RCC 7860 (cell line): ENCODE results near the gene TANGO2.
A peak's percentile ranks its signal among the peaks of the same experiment; 100 is the strongest.

Source experiments
- DNase-seq: peaks from one replicate; pipeline ENCODE4 v3.0.0-alpha.2; 2015; ENCODE audit warnings: low spot score
- FAIRE-seq: peaks from 2 replicates; lab custom pipeline; 2012; peaks lifted over from hg19 to GRCh38; lab: Jason Lieb, UNC

The TANGO2 gene

DNA sequence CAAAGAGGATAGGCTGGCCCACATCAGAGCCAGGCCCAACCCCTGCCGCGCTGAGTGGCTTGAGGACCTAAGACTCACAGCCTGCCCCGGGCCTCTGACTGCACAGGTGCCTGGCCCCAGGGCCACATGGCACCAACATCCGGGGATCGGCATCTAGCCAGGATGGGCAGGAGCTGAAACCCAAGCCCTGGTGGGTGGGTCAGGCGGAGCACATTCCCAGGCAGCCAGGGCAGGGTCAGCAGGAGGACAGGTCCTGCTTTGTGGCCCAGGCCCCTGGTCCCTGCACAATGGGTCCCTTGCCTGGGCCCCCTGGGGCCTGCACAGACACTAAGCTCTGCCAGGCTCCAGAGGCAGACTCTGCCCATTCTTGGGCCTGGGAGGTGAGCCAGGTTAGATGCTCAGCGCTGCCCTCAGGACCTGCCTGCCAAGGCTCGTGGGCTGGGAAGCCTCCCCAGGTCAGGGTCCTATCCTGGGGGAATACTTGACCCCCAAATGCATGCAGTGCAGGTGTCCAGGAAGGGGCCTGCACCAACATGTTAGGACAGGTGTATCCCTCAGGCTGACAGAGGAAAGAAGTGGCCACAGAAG lies 37.8 kb upstream of the TANGO2 start:
- no peak for FAIRE-seq
- no peak for DNase-seq

DNA sequence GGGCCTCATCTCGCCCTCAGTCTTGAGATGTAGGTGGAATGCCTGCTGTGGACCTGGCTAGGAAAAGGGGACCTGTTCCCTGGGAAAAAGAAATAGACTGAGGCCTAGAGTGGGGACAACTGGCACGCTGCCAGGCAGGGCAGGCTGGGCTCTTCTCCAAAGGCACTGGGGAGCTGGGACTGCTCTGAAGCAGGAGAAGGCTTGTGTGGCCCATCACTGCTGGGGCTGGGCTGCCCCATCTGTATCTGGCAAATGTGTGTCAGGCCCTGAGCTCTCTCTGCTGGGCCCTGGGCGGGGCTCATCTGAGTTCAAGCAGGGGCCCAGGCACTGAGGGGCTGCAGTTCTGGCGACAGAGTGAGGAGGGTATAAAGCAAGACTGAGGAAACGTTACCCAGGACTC lies 37.2 kb upstream of the TANGO2 start:
- no peak for FAIRE-seq
- DNase-seq, result no peak

DNA sequence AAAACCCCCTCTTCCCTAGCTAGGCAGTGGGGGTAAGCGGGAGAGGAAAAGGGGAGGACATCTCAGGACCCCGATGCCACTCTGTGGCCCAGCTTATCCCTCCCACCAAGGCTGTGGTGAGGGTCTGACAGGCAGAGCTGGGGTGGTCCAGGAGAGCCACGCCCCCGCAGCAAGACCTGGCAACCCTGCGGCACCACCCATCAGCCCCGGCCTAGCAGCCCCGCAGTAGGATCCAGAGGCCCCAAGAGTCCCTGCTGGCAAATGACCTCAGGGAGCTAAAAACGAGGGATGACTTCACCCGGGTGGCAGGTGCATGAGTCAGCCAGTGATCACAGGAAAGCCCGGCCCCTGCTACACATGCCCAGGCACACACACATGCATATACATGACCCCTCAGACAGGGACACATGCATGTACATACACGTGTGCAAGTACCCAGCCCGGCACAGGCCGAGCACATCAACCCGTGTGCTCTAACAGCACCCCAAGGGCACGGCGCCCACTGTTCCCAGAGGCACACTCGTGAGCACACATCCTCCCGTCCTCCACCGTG lies 36.6 kb upstream of the TANGO2 start:
- FAIRE-seq (no peak), DNase-seq (peak; percentile 65)

DNA sequence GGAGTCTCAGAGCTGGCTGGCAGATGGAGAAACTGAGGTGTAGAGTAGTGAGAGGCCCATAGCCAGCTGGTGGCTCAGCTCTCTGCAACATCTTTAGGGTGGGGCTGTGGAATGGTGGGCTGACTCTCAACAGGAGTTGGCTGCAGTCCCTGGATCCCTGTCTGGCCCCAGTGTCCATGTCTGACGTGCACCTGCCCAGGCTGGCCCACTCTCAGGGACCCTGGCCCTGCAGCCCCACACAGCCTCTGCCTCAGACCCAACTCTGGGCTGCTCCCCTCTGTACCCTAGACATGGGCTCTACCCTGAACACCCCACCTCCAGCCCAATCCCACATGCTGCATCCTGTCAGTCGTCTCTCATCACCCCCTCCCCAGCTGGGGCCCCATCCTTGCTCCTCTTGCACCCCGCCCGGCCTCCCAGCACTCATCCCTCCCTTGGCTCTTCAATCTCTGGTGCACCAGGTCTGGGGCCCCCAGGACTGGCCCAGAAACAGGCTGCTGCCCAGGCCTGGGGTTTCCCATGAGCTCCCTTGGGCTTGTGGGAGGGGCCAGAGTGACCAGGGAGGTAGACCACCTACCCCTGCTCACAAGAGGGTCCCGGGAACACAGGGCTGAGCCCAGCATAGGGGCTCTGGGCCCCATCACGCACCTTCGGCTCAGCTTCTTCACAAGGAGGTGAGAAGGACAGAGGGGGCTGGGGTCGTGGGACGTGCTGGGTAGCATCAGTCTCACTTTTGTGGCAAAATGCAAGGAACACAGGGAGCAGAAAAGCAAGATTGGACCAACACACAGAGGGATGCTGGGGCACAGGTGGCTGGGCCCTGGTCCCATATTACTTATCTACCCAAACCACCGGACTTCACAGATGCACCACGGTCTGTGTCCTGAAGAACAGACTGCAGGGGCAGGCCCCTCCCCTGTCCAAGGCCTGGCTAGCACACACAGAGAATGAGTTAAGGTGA lies 35.8 kb upstream of the TANGO2 start:
- DNase-seq, result no peak
- no peak for FAIRE-seq

DNA sequence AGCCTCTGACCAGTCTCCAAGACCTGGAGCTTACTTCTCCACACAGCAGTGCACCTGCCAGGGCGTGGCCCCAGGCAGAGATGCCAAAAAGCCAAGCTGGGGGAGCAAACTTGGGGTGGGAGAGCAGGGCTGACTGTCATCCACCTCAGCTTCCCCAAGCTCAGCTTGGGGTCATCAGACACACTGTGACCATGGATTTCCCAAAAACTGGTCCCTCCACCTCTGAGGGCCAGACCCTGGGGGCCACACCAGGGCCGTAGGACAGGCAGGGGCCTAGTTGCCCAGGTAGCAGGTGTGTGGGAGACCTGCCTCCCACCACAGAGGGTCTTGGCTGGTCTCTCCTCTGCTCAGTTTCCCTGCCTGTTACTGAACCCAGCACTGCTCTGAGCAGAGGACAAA lies 34.9 kb upstream of the TANGO2 start:
- FAIRE-seq (no peak), DNase-seq (no peak)

DNA sequence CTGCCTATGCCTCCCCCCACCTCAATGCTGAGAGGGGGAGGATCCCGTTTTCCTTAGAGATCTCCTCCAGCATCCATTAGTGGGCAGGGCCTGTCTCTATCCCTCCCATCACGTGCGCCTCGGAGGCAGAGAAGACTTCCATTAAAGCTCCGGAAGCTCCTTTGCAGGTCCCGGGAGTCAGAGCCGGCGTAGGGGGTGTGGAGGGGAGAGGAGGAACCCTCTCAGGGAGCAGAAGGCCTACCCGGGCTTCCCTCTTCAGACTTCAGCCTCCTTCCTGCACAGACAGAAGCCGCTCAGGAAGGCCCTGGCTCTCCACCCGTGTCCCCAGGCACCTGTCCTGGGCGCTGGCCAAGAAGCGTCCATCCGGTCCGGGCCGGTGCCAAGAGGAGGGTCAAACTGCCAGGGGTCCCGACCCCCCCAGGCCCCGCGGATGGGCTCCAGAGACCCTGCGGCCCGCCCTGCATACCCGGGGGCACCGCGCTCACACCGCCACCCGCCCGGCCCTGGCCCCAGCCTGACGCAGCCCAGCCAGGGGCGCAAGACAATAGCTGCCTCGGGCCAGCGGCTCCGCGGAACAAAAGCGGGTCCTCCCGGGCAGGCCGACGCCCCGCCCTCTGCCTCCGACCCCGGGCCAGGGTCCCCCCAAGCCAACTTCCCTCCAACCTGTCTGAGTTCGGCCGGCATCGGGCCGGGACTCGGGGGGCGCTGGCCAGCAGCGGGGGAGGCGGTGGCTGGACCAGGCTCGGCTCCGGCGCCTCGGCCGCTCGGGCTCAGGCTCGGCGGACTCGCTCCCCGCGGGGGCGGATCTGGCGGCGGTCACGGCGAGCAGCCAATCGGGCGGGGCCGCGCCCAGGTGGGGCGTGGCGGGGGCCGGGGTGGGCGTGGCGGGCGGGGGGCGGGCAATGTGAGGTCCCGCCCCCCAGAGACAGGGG lies 34.2 kb upstream of the TANGO2 start:
- no peak for FAIRE-seq
- no peak for DNase-seq

DNA sequence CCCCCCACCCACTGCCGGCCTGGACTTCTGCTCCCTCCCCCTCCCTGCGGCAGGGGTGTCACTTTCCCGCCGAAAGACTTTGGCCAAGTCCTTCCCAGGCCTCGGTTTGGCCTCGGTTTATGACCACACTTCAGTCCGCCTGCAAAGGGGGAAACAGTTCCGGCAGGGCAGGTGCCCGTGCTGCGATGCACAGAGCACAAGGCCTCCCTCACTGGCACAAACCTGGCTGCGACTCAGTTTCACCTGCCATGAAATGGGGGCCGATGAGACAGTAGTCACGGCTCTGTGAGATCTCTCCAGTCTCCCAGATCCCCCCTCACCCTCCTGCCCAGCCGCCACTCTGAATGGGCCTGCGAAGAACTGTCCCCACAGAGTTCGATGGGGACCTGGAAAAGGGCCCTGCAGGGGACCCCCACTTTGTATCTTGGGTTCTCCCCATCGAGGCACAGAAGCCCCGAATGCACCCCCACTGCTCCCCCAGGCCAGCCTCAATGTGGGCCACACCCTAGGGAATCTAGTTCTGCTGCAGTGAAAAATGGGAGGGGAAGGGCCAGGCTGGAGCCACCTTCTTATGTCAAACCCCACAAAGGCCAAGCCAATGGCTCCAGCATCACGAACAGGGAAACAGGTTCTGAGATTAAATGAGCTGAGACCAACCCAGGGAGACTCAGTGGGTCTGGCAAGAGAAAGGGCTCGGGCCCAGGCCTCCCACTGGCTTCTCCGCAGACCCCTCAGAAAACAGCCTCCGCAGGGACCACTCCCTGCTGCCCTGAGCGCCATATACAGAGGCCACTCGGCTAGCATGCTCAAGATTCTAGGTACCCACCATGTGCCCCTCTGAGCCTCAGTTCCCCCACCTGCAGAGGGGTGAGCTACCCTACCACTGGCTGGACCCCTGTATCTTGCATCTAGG lies 33.3 kb upstream of the TANGO2 start:
- FAIRE-seq (no peak), DNase-seq (no peak)

DNA sequence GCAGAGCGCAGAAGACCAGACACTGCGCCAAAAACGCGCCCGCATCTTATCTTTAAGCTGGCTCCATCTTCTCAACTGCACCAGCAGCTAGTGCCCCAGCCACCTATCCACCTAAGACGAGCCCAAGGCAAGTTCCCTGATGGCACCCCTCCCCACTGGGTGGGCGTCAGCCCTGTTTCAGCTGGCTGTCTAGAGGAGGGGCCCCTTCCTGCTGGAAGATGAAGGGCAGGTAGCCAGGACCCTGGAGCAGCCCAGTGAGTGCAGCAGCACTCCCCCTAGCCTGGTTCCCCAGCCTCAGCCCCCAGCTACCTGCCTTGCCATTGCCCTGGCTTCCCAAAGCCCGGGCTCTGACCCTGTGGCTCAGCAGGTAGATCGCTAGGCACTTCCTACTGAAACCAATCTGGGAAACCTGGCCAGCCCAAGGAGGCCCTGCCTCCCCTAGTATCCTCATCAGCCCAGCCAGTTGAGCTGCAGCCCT lies 32.5 kb upstream of the TANGO2 start:
- DNase-seq, result no peak
- FAIRE-seq, result no peak

DNA sequence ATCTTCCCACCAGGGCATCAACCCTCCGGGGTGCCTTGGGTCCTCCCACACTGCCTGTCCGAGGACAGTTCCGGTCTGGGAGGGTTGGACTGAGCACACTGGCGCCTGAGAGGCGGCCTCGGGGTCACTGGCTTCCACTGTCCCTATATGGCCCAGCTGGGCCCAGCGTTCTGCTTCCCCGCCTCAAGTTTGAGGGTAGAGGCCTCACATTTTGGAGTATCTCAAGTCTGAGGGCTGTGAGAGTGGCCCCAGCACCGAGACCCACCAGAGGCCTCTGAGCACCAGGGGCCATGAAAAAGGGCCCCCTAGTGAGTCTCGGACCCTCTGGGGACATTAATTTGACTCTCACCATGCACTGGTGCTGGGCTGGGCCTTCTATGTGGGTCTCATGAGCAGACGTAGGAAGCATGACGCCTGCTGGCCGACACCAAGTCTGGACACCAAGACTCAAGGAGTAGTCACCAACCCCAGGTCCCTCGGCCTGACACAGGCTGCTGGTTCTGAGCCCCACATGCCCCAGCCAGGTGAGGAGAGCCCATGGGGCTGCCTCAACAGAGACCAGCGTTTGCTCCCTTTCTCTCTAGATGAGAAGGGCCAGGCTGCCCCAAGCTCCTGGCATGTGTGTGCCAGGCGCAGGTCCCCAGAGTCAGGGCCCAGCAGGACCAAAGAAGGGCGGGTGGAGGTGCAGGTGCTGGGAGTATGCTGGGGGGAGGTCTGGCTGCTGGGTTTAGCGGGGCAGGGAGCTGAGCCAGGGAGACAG lies 31.8 kb upstream of the TANGO2 start:
- FAIRE-seq (no peak), DNase-seq (no peak)

DNA sequence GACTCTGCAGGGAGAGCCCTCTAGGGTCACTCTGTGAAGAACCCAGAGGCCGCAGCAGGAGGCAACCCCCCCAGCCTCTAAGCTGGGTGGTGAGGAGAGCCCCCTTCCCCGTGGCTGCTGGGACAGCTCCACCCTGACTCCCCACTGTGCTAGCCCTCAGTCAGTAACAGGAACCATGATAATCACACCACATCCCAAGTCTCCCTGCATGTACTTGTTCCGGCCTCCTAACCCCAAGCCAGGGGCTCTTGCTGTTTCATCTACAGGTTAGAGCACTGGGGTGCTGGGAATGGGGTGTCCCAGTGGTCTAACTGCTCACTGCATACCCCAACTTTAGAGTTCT lies 31.2 kb upstream of the TANGO2 start:
- FAIRE-seq, result no peak
- DNase-seq, result no peak

DNA sequence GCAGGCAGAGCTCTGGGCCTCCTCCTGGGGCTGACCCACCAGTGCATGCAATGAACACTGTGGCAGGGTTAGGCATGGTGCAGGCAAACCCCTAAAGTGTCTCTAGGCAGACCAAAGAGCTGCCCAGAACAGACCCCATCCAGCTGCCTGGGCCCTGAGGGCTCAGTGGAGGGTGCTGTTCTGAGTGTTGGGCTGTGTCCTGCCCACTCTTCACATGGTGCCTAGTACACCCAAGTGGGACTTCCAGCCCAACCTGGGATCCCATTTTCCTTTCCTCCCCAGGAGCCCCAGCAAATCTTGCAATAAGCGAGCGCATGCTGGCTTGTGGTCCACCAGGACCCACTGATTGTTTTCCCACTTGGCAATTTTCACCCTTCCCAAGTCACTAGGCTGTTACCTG lies 30.7 kb upstream of the TANGO2 start:
- FAIRE-seq, result no peak
- no peak for DNase-seq

DNA sequence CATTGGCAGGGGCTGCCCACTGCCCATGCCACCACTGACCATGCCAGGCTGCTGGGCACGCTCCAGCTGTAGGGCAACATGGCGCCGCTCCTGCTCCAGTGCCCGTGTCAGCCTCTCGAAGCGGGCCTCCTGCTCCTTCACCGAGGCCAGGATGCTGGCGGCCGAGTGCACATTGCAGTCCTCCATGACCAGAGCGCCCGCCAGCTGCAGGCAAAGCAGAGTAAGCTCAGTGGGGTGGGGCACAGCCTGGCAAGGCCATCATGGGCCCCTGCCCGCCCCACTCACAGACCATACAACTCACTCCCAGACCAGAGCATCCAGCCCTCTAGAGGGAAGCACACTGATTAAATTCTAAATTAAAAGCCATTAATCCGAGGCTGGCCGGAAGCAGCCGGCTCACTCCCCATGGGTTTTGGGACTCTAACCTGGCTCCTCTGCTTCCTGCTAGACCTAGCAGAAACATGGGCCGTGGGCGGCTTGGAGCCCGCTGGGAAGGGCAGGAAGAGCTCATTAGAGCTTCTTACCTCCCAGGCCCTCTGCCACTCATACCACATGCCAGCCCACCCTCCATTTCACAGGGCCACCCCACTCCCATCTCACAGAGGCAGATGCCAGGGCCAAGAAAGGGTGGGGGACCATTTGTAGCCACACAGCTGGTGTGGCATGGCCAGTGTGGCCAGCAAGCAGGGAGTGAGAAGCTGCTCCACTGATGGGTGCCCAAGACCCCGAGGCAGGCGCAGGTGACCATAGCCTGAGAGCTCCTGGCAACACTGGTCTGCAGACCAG lies 30.1 kb upstream of the TANGO2 start:
- DNase-seq, result no peak
- FAIRE-seq, result no peak

DNA sequence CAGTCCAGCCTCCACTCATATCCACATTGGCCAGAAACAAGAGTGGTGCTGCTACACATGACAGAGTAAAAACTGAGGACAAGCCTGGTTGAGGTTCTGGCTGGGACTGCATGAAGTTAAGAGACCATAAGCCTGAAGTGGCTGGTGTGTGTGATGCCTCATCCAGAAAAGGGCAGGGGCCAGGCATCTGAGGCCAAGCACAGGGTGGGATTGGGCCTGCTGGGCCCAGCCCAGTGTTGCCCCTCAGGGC lies 29.6 kb upstream of the TANGO2 start:
- DNase-seq (no peak), FAIRE-seq (no peak)

DNA sequence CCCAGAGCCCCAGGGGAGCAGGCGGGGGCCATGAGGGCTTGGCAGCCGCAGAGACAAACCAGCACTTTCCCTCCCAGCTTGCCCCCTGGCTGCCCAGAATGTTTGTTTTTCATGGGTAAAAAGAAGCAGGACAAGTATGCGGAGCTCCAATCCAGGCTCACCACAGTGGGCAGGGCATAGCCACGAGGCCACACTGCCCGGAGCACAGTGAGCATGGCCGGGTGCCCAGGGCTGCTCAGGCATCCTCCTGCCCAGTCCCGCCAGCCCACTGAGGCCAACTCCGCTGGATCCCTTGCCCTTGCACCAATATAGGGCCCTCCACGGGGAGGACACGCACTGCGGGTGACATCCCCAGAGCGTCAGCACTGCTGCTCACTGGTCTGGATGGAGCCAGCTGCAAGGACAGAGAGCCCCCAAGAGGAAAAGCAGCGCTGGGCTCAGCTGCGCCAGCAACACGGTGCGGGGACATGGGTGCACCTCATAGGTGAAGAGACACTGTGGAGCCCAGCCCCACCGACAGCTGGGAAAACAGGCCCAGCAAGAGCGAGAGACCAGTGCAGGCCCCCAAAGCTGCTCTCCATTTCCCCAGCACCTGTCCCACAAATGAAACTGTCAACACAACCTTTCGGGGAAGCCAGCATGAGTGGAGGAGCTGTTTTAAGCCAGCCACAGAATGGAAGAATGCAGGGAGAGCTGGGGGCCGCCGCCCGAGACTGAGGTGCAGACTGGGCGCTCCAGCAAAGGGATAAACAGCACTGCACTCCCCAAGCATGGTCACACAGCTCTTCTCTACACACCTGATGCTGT lies 29.1 kb upstream of the TANGO2 start:
- DNase-seq (no peak), FAIRE-seq (no peak)

DNA sequence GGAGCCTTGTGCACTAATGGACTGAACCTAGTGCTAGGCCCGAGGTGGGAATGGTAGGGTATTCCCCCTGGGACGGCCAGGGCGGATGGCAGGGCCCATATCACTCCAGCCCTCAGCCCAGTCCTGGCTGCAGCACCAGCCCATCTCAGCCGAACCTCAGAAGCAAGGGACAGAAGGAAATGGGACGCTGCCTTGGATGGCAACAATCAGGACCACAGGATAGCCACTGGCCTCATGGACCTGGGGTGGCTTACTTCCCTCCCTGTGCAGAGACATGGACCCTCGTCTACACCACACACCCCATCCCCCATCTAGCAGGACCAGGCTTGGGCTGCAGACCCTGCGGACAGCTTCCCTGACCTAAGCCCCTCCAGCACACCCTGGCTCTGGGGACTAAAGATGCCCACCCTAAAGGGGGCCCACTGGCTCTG lies 28.4 kb upstream of the TANGO2 start:
- FAIRE-seq, result no peak
- no peak for DNase-seq

DNA sequence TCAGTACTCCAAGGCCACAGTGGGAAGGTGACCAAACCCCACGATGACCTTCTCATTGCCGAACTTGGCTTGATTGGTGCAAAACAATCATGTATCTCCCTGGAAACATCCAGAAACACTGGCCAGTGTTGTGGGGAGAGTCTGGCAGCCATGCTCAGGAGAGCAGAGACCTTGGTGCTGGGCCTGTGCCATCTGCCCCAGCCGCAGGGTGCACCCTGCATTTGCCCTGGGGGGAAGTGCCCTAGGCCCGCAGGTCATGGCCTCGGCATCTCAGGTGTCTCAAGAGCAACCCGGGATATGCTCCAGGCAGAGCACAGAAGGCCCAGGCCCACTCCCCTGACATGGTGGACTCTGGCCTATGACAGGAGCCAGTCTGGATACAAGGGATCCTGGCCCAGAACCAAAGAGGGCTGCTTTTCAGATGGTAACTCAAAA lies 28.0 kb upstream of the TANGO2 start:
- FAIRE-seq (no peak), DNase-seq (no peak)

DNA sequence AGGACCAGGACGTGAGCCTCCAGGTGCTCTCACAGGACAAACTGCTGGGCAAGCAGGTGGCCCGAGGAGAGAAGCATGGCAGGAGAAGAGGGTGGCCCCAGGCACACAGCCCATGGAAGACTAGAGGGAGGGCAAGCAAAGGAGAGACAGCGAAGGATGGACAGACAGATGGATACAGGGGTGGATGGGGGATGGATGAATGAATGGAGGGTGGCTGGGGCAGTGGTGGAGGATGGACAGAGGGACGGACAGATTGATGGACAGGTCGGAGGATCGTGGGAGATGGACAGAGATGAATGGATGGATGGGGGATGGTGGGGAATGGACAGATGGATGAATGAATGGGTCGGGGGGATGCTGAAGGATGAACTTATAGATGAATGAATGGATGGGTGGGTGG lies 27.0 kb upstream of the TANGO2 start:
- FAIRE-seq, result no peak

More for the DNA sequence above, 27.0 kb upstream of the TANGO2 start:
- DNase-seq, result no peak
